GM23338 (cell line): ENCODE results near the gene SMOC2.

Experiments
- CREB1 ChIP-seq: fragments of 250-450 bp; sonication (Bioruptor Pico); IDR thresholded peaks from 2 replicates; pipeline ENCODE4 v1.5.0; 2020; ENCODE audit warnings: low read depth, mild to moderate bottlenecking, moderate library complexity
- EZH2 ChIP-seq: fragments of 200-600 bp; sonication (generic); IDR thresholded peaks from one replicate; pipeline ENCODE4 v1.8.0; 2017; ENCODE audit warnings: antibody characterized with exemption, mild to moderate bottlenecking, low read depth; ENCODE audit not compliant: unreplicated experiment
- EZH2phosphoT487 ChIP-seq: fragments of 200-600 bp; sonication (generic); IDR thresholded peaks from one replicate; pipeline ENCODE4 v1.8.1; 2018; ENCODE audit warnings: antibody characterized with exemption; ENCODE audit not compliant: unreplicated experiment
- JUNB ChIP-seq: IDR thresholded peaks from one replicate; pipeline ENCODE4 v1.6.1; 2016; ENCODE audit warnings: antibody characterized with exemption; ENCODE audit not compliant: unreplicated experiment
- POLR2AphosphoS5 ChIP-seq: IDR thresholded peaks from 2 replicates; pipeline ENCODE4 v1.6.1; 2016; ENCODE audit warnings: antibody characterized with exemption, low read depth
- ZNF331 ChIP-seq: fragments of 250-450 bp; sonication (Bioruptor Pico); IDR thresholded peaks from 2 replicates; pipeline ENCODE4 v1.5.0; 2020; ENCODE audit warnings: low read depth, mild to moderate bottlenecking, moderate library complexity
- TF ChIP-seq, protein P1 (sequence below), 2 experiments: fragments of 200-600 bp in 1 of 2; sonication (generic) in 1 of 2; conservative IDR thresholded peaks; 2 replicates each; pipeline versions ENCODE4 v1.5.1 to v1.6.1; 2016 to 2017; ENCODE audit warnings: antibody characterized with exemption in 2 of 2, low read depth in 2 of 2, mild to moderate bottlenecking in 2 of 2, moderate library complexity in 1 of 2
- TF ChIP-seq, protein P2 (sequence below): IDR thresholded peaks from 2 replicates; pipeline ENCODE4 v1.6.1; 2016; ENCODE audit warnings: antibody characterized with exemption
- TF ChIP-seq, protein P3 (sequence below): IDR thresholded peaks from one replicate; pipeline ENCODE4 v1.6.1; 2018; ENCODE audit warnings: antibody characterized with exemption; ENCODE audit not compliant: unreplicated experiment

DNA sequence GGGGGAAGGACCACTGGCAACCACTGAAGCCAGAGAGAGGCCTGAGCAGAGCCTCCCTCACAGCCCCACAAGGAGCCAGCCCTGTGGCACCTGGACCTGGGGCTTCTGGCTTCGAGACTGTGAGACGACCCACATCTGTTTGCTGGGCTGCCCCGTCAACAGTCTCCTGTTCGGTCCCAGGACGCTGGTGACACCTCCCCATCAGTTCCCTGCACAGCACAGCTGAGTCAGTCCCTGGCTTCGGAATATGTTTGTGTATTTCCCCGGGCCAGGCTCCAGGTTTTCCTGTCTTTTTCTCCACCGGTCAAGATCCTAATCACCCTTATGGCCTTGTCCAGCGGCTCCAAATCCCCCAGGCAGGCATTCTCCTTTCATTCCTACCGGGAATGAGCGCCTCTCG is 46.4 kb upstream of the SMOC2 start:
- TF ChIP-seq EZH2 (no peak), POLR2AphosphoS5 (no peak), CREB1 (no peak), JUNB (no peak), ZNF331 (CRISPR knock-in tag) (no peak), EZH2phosphoT487 (no peak)
- TF ChIP-seq, protein P1, sequence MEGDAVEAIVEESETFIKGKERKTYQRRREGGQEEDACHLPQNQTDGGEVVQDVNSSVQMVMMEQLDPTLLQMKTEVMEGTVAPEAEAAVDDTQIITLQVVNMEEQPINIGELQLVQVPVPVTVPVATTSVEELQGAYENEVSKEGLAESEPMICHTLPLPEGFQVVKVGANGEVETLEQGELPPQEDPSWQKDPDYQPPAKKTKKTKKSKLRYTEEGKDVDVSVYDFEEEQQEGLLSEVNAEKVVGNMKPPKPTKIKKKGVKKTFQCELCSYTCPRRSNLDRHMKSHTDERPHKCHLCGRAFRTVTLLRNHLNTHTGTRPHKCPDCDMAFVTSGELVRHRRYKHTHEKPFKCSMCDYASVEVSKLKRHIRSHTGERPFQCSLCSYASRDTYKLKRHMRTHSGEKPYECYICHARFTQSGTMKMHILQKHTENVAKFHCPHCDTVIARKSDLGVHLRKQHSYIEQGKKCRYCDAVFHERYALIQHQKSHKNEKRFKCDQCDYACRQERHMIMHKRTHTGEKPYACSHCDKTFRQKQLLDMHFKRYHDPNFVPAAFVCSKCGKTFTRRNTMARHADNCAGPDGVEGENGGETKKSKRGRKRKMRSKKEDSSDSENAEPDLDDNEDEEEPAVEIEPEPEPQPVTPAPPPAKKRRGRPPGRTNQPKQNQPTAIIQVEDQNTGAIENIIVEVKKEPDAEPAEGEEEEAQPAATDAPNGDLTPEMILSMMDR (conservative IDR thresholded peaks at IDR 0.05; ENCODE audit: low read depth in 2 of 2), result no peak
- TF ChIP-seq, protein P2, sequence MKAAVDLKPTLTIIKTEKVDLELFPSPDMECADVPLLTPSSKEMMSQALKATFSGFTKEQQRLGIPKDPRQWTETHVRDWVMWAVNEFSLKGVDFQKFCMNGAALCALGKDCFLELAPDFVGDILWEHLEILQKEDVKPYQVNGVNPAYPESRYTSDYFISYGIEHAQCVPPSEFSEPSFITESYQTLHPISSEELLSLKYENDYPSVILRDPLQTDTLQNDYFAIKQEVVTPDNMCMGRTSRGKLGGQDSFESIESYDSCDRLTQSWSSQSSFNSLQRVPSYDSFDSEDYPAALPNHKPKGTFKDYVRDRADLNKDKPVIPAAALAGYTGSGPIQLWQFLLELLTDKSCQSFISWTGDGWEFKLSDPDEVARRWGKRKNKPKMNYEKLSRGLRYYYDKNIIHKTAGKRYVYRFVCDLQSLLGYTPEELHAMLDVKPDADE, result no peak
- TF ChIP-seq, protein P3, sequence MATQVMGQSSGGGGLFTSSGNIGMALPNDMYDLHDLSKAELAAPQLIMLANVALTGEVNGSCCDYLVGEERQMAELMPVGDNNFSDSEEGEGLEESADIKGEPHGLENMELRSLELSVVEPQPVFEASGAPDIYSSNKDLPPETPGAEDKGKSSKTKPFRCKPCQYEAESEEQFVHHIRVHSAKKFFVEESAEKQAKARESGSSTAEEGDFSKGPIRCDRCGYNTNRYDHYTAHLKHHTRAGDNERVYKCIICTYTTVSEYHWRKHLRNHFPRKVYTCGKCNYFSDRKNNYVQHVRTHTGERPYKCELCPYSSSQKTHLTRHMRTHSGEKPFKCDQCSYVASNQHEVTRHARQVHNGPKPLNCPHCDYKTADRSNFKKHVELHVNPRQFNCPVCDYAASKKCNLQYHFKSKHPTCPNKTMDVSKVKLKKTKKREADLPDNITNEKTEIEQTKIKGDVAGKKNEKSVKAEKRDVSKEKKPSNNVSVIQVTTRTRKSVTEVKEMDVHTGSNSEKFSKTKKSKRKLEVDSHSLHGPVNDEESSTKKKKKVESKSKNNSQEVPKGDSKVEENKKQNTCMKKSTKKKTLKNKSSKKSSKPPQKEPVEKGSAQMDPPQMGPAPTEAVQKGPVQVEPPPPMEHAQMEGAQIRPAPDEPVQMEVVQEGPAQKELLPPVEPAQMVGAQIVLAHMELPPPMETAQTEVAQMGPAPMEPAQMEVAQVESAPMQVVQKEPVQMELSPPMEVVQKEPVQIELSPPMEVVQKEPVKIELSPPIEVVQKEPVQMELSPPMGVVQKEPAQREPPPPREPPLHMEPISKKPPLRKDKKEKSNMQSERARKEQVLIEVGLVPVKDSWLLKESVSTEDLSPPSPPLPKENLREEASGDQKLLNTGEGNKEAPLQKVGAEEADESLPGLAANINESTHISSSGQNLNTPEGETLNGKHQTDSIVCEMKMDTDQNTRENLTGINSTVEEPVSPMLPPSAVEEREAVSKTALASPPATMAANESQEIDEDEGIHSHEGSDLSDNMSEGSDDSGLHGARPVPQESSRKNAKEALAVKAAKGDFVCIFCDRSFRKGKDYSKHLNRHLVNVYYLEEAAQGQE, result no peak
